CD4-positive, CD25-positive, alpha-beta regulatory T cell (primary cell): ENCODE measurements around the gene PARVG. TPM values are rescaled to one million over a fixed set of nuclear protein-coding genes. Genes with fewer than 3 reads are reported as not detected.

Experiments used
- ATAC-seq, 2 donors: fragments of 150-1000 bp; cut with Tn5 transposase; one replicate each; pipeline ENCODE4 v1.10.0; 2021; ENCODE audit warnings: low read depth in 2 of 2, moderate number of reproducible peaks in 2 of 2, moderate library complexity in 1 of 2
- DNase-seq, 3 donors: peaks; one replicate each; pipeline versions ENCODE4 v3.0.0 to v3.0.0-alpha.2; 2012 to 2022; ENCODE audit warnings: mixed read lengths in 1 of 3
- H3K27ac ChIP-seq: one replicate; pipeline ENCODE4 v1.7.0; 2013; ENCODE audit warnings: mild to moderate bottlenecking, low read length; ENCODE audit not compliant: insufficient read depth, poor library complexity, severe bottlenecking
- H3K27me3 ChIP-seq: one replicate; pipeline ENCODE4 v1.7.0; 2013; ENCODE audit warnings: low read length; ENCODE audit not compliant: control insufficient read depth, insufficient read depth
- H3K36me3 ChIP-seq: one replicate; pipeline ENCODE4 v1.7.0; 2013; ENCODE audit warnings: mild to moderate bottlenecking, low read length, moderate library complexity; ENCODE audit not compliant: control insufficient read depth, insufficient read depth
- H3K4me1 ChIP-seq: 2 replicates; pipeline ENCODE4 v1.7.0; 2013; ENCODE audit warnings: mild to moderate bottlenecking, low read length; ENCODE audit not compliant: insufficient read depth, control insufficient read depth, poor library complexity, severe bottlenecking
- H3K4me3 ChIP-seq: one replicate; pipeline ENCODE4 v1.7.0; 2013; ENCODE audit warnings: low read depth, mild to moderate bottlenecking, low read length, moderate library complexity
- H3K9me3 ChIP-seq, 2 experiments: 1 replicate in 1 of 2; 2 replicates in 1 of 2; pipeline ENCODE4 v1.7.0; 2013; ENCODE audit warnings: low read length in 2 of 2, mild to moderate bottlenecking in 1 of 2, moderate library complexity in 1 of 2; ENCODE audit not compliant: control insufficient read depth in 2 of 2
- H3K27ac Mint-ChIP-seq, 3 donors: one replicate each; pipeline ENCODE4 v1.8.0; 2020 to 2022; ENCODE audit warnings: mild to moderate bottlenecking in 3 of 3, mixed read lengths in 3 of 3, moderate library complexity in 2 of 3
- H3K27me3 Mint-ChIP-seq: one replicate; pipeline ENCODE4 v1.8.0; 2022; ENCODE audit warnings: mild to moderate bottlenecking, mixed read lengths
- H3K36me3 Mint-ChIP-seq: one replicate; pipeline ENCODE4 v1.8.0; 2020; ENCODE audit warnings: mixed read lengths
- H3K4me1 Mint-ChIP-seq, 4 donors: one replicate each; pipeline ENCODE4 v1.8.0; 2020 to 2022; ENCODE audit warnings: mixed read lengths in 4 of 4, mild to moderate bottlenecking in 1 of 4
- H3K4me3 Mint-ChIP-seq, 4 donors: one replicate each; pipeline ENCODE4 v1.8.0; 2020 to 2022; ENCODE audit warnings: mild to moderate bottlenecking in 4 of 4, mixed read lengths in 4 of 4, moderate library complexity in 3 of 4
- H3K9me3 Mint-ChIP-seq, 7 donors: one replicate each; pipeline ENCODE4 v1.8.0; 2020 to 2022; ENCODE audit warnings: mixed read lengths in 7 of 7, mild to moderate bottlenecking in 3 of 7, moderate library complexity in 2 of 7
- polyA plus RNA-seq, 4 donors: library from polyadenylated mRNA; unstranded; fragments of 300-500 nt; fragmentation: Illumina TruSeq; gene quantifications; one replicate each; pipeline ENCODE4 v1.2.3, GENCODE V29; 2021
- total RNA-seq: library from RNA; stranded (reverse); gene quantifications from one replicate; pipeline ENCODE4 v1.2.3, GENCODE V29; 2022

PARVG gene
- total and polyA plus RNA-seq, 5 donors from 2014 or later, result 40.3 to 132 (median 47.5) TPM

- no peak for ATAC-seq
- DNase-seq, result no peak
- Mint-ChIP-seq H3K36me3 (peaks cover 4% of the 10 kb centered on the region), H3K9me3 (no peaks in the 10 kb centered on the region), H3K4me1 (peaks cover 0 to 32% (median 9%) of the 10 kb centered on the region in 4 donors), H3K27me3 (no peaks in the 10 kb centered on the region), H3K4me3 (no peak overlapping the region), H3K27ac (peak overlapping the region in 1 of 3 donors; percentile 67)
- Histone ChIP-seq H3K27ac (no peak overlapping the region), H3K36me3 (peaks cover 11% of the 10 kb centered on the region), H3K9me3 (no peaks in the 10 kb centered on the region), H3K4me1 (peaks cover 11% of the 10 kb centered on the region), H3K27me3 (no peaks in the 10 kb centered on the region), H3K4me3 (no peak overlapping the region)
These were observed 7.0 kb downstream of the PARVG start for GRCh38 chr22:44187652-44188230.

GRCh38 chr22:44188316-44188715 is 7.6 kb downstream of the PARVG start:
- ATAC-seq, result no peak

DNA sequence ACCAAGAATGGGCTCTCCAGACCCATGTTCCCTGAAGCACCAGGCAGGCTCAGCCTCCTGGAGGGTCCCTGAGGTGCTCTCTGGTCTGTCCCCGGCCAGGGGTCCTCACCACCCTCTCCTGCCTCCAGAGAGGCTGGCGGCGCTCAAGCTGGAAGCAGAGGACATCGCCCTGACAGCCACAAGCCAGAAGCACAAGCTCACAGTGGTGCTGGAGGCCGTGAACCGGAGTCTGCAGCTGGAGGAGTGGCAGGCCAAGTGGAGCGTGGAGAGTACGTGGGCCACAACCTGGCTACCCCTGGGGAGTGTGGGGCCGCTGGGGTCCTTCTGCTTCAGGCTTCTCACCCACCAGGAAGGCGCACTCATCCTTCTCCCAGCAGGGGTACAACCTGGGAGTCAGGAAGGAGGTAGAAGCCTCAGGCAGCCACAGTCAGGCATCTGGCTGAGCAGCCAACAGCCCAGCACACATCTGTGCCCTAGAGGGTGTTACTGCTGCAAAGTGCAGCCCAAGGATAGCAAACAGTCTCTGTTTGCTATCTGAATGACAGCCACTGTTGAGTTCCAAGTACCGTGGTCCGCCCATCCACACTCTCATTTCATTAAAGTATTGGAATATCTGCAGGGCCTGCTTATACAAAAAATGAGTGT is 8.4 kb downstream of the PARVG start:
- peaks cover 7 to 35% (median 17%) of the 10 kb centered on the region in 4 donors for H3K4me1 Mint-ChIP-seq
- peaks cover 11% of the 10 kb centered on the region for H3K4me1 ChIP-seq
- peak overlapping the region in 2 of 3 donors; percentile 26 to 51 for H3K27ac Mint-ChIP-seq
- H3K36me3 ChIP-seq, result peaks cover 11% of the 10 kb centered on the region
- H3K9me3 ChIP-seq, result no peaks in the 10 kb centered on the region
- no peak overlapping the region for H3K4me3 ChIP-seq
- no peaks in the 10 kb centered on the region for H3K9me3 Mint-ChIP-seq
- DNase-seq, result no peak
- H3K27ac ChIP-seq, result no peak overlapping the region
- no peaks in the 10 kb centered on the region for H3K27me3 ChIP-seq
- peaks cover 17% of the 10 kb centered on the region for H3K36me3 Mint-ChIP-seq
- H3K27me3 Mint-ChIP-seq, result no peaks in the 10 kb centered on the region
- no peak for ATAC-seq
- H3K4me3 Mint-ChIP-seq, result no peak overlapping the region

More at GRCh38 chr22:44188316-44188715, 7.6 kb downstream of the PARVG start:
- Mint-ChIP-seq H3K9me3 (no peaks in the 10 kb centered on the region), H3K27me3 (no peaks in the 10 kb centered on the region), H3K36me3 (peaks cover 10% of the 10 kb centered on the region), H3K27ac (no peak overlapping the region), H3K4me3 (peak overlapping the region in 1 of 4 donors; percentile 83), H3K4me1 (peaks cover 0 to 33% (median 11%) of the 10 kb centered on the region in 4 donors)
- no peak overlapping the region for H3K4me3 ChIP-seq
- peaks cover 11% of the 10 kb centered on the region for H3K36me3 ChIP-seq
- no peak overlapping the region for H3K27ac ChIP-seq
- no peaks in the 10 kb centered on the region for H3K27me3 ChIP-seq
- no peak for DNase-seq
- no peaks in the 10 kb centered on the region for H3K9me3 ChIP-seq
- peaks cover 7% of the 10 kb centered on the region for H3K4me1 ChIP-seq

DNA sequence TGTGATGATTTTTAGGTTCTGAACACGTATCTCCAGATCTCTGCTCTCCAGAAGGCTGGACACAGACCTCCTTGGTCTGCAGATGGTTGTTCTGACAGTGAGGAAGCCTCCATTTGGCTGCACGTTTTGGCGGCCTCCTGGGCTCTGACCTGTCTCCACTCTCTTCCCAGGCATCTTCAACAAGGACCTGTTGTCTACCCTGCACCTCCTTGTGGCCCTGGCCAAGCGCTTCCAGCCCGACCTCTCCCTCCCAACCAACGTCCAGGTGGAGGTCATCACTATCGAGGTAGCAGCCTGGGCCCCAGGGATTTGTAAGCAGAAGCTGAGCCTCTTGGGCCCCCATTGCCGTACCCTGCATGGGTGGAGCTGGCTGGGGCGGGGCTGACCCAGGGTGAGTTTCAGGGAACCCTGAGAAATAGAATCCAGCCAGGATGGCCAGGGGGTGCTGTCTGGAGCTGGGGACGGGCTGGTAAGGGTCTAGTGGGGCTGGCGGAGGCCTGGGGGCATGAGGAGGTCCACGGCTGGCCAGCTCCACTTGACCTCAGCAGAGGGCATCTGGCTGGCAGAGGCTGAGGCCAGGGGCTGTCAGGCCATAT is 9.8 kb downstream of the PARVG start:
- Histone ChIP-seq H3K9me3 (no peaks in the 10 kb centered on the region), H3K27me3 (no peaks in the 10 kb centered on the region), H3K4me3 (no peak overlapping the region), H3K27ac (no peak overlapping the region), H3K36me3 (peaks cover 8% of the 10 kb centered on the region), H3K4me1 (peaks cover 11% of the 10 kb centered on the region)
- Mint-ChIP-seq H3K4me3 (peak overlapping the region in 1 of 4 donors; percentile 27), H3K27me3 (no peaks in the 10 kb centered on the region), H3K9me3 (no peaks in the 10 kb centered on the region), H3K36me3 (peaks cover 27% of the 10 kb centered on the region), H3K4me1 (peaks cover 7 to 36% (median 22%) of the 10 kb centered on the region in 4 donors), H3K27ac (no peak overlapping the region)
- DNase-seq (no peak), ATAC-seq (no peak)

GRCh38 chr22:44191036-44191454 is 10.3 kb downstream of the PARVG start:
- ATAC-seq, result peak; percentile 30 to 33
- no peak overlapping the region for H3K4me3 Mint-ChIP-seq

GRCh38 chr22:44192098-44192815 is 11.5 kb downstream of the PARVG start:
- peaks cover 7 to 35% (median 20%) of the 10 kb centered on the region in 4 donors for H3K4me1 Mint-ChIP-seq
- no peaks in the 10 kb centered on the region for H3K9me3 Mint-ChIP-seq
- no peak overlapping the region for H3K4me3 ChIP-seq
- H3K36me3 Mint-ChIP-seq, result peaks cover 23% of the 10 kb centered on the region
- peaks cover 11% of the 10 kb centered on the region for H3K4me1 ChIP-seq
- H3K4me3 Mint-ChIP-seq, result no peak overlapping the region
- H3K27me3 ChIP-seq, result no peaks in the 10 kb centered on the region
- ATAC-seq, result peak; percentile 38 to 51
- DNase-seq, result peak; percentile 7 to 57 (median 9)
- H3K9me3 ChIP-seq, result no peaks in the 10 kb centered on the region
- H3K36me3 ChIP-seq, result no peaks in the 10 kb centered on the region
- no peak overlapping the region for H3K27ac Mint-ChIP-seq
- no peak overlapping the region for H3K27ac ChIP-seq
- no peaks in the 10 kb centered on the region for H3K27me3 Mint-ChIP-seq

More at GRCh38 chr22:44191036-44191454, 10.3 kb downstream of the PARVG start:
- Histone ChIP-seq H3K4me1 (peaks cover 11% of the 10 kb centered on the region), H3K9me3 (no peaks in the 10 kb centered on the region), H3K36me3 (peaks cover 3% of the 10 kb centered on the region), H3K27ac (no peak overlapping the region), H3K27me3 (no peaks in the 10 kb centered on the region), H3K4me3 (no peak overlapping the region)
- peaks cover 27% of the 10 kb centered on the region for H3K36me3 Mint-ChIP-seq
- peaks cover 7 to 35% (median 21%) of the 10 kb centered on the region in 4 donors for H3K4me1 Mint-ChIP-seq
- no peaks in the 10 kb centered on the region for H3K27me3 Mint-ChIP-seq
- H3K9me3 Mint-ChIP-seq, result no peaks in the 10 kb centered on the region
- no peak overlapping the region for H3K27ac Mint-ChIP-seq
- peak in 1 of 3 donors; percentile 57 for DNase-seq

DNA sequence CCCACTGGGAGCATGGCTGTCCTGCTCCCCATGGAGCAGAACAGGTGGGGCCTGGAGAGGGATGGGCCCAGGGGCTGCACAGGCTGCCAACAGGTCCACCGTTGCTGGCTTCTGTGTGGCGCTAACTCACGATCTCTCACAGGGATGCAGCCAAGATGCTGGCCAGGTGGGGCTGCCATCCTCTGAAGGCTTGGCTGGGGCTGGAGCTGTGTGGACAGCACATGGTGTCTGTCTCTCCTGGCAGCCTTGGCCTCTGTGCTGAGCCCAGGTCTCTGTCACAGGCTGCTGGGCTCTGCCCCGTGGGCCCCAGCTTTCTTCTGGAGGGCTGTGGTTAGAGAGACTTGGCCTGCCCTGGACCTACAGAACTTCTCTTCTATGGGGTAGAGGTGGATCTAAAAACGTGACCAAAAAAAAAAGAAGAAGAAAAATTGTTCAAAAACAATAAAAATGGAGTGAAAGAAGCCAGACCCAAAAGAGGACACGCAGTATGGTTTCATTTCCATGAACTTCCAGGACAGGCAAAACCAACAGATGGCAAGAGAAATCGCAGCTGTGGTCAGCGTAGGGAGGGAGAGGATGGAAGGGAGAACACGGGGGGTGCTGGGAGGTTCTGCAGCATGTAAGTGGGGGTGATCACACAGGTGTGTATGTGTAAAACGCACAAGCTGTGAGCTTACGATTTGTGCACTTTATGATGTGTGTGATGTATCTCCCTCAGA is 12.2 kb downstream of the PARVG start:
- H3K36me3 Mint-ChIP-seq, result peaks cover 25% of the 10 kb centered on the region
- no peaks in the 10 kb centered on the region for H3K9me3 Mint-ChIP-seq
- H3K36me3 ChIP-seq, result no peaks in the 10 kb centered on the region
- no peak overlapping the region for H3K4me3 ChIP-seq
- H3K9me3 ChIP-seq, result no peaks in the 10 kb centered on the region
- H3K4me3 Mint-ChIP-seq, result peak overlapping the region in 2 of 4 donors; percentile 7 to 56
- H3K4me1 ChIP-seq, result peaks cover 11% of the 10 kb centered on the region
- H3K27ac Mint-ChIP-seq, result peak overlapping the region; percentile 61 to 84 (median 82)
- peaks cover 7 to 35% (median 20%) of the 10 kb centered on the region in 4 donors for H3K4me1 Mint-ChIP-seq
- DNase-seq (no peak), ATAC-seq (no peak)
- no peaks in the 10 kb centered on the region for H3K27me3 Mint-ChIP-seq
- H3K27ac ChIP-seq, result no peak overlapping the region
- no peaks in the 10 kb centered on the region for H3K27me3 ChIP-seq
